Activated T-cell treated with anti-CD3 and anti-CD28 coated beads for 4 hours (primary cell): ENCODE measurements around the gene PIK3R2.
A peak's percentile ranks its signal among the peaks of the same experiment; 100 is the strongest.
"Not testable (repeated sequence)": the region's sequence is repeated elsewhere in the genome, so short reads cannot be mapped to it uniquely, and the experiment has no call there.

Experiments used
- DNase-seq: peaks from one replicate; pipeline ENCODE4 v3.0.0-alpha.2; 2020

PIK3R2 gene

DNA sequence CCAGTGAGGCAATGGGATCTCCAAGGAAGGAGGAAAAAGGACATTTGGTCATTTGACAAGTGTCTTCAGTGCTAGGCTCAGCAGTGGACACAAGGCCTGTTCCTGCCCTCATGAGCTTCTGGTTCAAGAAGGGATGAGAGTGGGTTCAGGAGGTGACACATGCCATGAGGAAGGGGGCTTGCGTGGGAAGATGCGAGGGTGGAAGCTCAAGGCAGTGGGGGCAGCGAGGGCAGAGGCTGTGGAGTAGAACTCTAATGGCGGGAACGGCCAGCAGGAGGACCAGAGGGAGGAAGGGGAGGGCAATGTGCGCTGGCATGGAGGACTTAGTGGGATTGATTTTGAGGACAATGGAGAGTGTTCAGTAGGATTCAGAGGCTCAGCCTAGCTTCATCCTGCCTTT, 3.3 kb downstream of the PIK3R2 start:
- DNase-seq: no peak

DNA sequence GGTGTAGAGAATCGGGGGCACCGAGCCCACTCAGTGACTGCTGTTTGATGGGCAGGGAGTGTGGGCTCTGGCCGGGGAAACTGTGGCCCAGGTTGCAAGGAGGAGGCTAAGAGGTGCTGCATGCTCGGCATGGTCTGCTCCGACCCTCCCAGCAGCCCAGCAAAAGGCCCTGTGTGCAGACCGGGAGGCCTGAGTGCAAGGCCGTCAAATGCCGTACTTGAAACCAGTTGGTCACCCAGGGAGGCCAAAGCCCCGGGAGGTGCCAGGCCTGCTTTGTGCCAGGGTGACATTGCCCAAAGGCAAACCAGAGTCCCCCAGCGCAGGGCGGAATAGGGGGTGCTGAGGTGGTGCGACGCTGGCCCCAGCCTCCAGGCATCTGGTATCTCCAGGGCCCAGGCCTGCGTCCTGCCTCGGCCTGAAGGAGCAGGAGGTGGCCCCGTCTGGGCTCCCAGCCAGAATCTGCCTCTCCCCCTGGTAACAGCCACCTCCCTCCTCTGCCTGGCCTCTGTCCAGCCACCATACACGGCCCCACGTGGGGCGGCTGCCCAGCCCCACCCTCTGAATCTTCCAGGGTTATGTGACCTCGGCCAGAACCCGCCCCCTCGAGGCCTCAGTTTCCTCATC, 4.0 kb downstream of the PIK3R2 start:
- DNase-seq: no peak

DNA sequence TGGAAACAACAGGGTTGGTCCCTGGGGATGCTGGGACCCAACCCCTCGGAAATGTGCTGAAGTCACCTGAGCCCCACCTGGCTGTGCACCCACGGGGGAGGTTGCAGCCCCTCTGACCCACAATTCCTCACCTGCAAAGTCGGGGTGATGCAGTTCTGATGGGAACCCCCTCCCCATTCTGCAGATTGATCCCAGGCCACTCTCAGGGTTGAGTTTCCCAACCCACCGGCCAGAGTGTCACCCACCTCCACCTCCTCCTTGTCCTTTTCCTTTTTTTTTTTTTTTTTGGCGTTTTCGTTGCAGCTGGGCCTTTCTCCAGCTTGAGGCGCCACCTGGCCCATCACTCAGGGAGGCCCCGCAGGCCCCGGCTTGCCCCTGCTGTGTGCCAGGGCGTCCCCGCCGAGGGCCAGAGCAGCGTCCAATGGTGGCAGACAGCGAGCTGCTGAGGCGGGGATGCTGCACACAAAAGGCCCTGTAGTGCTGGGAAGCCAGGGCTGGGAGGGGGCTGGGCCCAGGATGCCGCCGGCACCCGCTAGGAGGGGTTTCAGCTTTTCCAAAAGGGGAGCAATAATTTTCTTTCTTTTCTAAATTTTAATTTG, 4.6 kb downstream of the PIK3R2 start:
- DNase-seq: no peak

DNA sequence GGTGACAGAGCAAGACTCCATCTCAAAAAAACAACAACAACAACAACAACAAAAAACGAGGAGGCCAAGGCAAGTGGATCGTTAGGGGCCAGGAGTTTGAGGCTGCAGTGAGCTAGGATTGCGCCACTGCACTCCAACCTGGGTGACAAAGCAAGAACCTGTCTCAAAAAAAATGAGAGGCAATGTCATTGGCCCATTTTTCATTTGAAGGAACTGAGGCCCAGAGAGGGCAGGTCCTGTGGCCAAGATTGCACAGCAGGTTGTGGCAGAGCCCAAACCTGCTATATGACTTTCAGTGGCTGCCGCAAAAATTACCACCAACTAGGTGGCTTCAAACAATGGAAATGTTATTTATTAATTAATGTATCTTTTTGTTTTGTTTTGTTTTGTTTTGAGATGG, 5.5 kb downstream of the PIK3R2 start:
- no peak for DNase-seq

DNA sequence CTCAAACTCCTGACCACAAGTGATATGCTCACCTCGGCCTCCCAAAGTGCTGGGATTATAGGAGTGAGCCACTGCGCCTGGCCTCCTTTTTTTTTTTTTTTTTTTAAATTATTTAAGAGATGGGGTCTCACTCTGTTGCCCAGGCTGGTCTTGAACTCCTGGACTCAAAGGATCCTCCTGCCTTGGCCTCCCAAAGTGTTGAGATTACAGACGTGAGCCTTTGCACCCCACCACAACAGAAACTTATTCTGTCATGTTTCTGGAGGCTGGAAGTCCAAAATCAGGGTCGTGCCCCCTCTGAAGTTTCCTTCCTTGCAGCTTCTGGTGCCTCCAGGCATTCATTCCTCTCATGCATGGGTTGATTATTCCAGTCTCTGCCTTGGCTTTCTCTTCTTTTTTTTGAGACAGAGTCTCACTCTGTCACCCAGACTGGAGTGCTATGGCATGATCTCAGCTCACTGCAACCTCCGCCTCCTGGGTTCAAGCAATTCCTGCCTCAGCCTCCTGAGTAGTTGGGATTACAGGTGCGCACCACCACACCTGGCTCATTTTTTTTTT, 6.2 kb downstream of the PIK3R2 start:
- DNase-seq: not testable (repeated sequence)

DNA sequence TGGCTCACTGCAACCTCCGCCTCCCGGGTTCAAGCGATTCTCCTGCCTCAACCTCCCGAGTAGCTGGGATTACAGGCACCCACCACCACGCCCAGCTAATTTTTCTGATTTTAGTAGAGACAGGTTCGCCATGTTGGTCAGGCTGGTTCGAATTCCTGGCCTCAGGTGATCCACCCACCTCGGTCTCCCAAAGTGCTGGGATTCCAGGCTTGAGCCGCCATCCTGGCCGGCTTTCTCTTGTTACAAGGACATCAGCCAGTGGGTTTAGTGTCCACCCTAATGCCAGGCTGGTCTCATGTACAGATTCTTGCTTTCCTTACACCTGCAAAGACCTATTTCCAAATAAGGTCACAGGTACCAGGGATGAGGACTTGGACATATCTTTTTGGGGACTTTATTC, 6.8 kb downstream of the PIK3R2 start:
- no peak for DNase-seq

DNA sequence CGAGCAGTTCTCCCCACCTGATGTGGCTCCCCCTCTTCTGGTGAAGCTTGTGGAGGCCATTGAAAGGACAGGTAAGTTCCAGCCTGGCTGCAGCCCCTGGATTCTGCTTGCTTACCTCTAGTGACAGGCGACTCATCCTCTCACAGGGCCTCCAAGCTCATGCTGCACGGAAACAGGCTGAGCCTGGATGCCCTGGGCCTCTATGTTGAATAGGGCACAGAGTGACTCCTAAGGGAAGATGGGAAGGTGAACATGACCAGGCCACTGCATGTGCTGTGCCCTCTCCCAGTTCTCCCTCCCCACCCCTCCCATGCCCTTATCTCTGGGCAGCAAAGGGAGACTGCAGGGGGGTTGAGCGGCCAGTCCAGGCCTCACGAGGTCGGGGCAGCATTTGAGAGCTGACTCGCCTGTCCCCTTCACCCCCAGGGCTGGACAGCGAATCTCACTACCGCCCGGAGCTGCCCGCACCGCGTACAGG, 7.6 kb downstream of the PIK3R2 start:
- DNase-seq: no peak

DNA sequence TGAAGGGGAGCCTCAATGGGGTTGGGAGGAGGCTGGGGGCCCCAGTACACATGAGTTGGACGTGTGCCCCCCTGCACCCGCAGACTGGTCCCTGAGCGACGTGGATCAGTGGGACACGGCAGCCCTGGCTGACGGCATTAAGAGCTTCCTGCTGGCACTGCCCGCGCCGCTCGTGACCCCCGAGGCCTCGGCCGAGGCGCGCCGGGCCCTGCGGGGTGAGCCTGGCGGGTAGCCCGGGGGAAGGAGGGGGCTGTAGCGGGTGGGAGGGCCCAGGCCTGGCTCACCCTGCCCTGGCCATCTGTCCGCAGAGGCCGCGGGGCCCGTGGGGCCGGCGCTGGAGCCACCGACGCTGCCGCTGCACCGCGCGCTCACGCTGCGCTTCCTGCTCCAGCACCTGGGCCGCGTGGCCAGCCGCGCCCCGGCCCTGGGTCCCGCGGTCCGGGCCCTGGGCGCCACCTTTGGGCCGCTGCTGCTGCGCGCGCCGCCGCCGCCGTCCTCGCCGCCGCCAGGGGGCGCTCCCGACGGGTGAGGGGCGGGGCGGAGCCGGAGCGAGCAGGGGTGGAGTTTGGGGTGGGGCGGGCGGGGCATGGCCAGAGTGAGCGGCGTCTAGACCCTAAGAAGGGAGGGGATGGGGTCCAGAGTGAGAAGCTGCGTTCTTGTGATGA, 8.1 kb downstream of the PIK3R2 start:
- DNase-seq: peak; percentile 75

DNA sequence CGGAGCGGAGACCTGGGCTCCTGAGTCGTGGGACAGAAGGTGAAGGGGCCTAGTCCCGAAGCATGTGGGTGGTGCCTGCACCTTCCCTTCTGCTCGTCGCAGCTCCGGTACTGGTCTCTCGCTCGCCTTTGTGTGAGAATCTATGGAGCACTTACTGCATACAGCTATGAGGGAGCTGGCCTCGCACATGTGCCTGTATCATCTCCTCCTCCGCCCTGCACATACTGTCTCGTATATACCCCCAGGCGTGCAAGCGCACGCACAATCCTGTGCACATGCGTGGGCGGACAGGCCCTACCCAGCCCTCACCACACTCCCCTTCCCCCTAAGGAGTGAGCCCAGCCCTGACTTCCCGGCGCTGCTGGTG, 8.7 kb downstream of the PIK3R2 start:
- DNase-seq: no peak

DNA sequence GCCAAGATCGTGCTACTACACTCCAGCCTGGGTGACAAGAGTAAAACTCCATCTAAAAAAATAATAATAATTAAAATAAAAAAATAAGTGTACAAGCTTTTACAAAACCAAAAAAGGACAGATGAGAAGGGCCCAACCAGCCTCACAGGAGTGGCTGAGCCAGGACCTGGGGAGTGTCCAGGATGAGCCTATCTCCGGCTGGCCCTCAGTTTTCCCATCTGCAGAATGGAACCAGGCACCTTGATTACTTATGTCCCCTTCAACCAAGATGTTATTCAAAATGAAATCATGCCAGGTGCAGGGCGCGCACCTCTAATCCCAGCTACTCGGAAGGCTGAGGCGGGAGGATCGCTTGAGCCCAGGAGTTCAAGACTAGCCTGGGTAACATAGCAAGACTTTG, 11.1 kb downstream of the PIK3R2 start:
- DNase-seq: no peak

DNA sequence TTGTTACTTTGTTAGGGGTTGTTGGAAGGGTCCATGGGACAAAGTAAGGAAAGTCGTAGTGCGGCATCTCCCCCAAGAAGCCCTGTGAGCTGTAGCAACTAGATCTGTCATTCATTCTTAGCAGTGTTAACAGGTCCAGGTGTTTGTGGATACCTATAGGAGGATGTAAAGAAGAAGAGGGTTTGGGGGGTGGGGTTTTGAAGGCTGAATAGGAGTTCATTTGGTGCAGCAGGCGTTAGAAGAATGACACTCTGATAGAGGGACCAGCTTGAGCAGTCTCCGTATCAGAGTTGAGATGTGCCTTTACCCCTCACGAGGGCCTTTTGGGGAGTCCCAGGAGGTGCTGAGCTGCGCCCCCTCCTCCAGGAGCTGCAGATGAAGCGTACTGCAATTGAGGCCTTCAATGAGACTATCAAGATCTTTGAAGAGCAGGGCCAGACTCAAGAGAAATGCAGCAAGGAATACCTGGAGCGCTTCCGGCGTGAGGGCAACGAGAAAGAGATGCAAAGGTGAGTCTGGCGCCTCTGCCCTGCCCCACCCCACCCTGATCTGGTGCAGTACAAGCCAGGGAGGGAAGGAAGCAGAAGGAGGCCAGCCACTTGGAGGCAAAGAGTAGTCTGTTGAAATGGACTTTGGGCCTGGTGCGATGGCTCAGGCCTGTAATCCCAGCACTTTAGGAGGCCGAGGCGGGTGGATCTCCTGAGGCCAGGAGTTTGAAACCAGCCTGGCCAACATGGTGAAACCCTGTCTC, 13.0 kb downstream of the PIK3R2 start:
- DNase-seq: no peak

DNA sequence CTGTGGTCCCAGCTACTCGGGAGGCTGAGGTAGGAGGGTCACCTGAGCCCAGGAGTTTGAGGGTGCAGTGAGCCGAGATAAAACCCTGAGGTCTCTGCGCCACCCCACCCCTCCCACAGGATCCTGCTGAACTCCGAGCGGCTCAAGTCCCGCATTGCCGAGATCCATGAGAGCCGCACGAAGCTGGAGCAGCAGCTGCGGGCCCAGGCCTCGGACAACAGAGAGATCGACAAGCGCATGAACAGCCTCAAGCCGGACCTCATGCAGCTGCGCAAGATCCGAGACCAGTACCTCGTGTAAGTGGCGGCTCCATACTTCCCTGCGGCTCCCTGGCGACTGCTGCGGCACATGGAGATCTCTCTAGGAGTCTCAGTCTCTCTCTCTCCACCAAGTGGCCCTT, 14.0 kb downstream of the PIK3R2 start:
- DNase-seq: no peak

DNA sequence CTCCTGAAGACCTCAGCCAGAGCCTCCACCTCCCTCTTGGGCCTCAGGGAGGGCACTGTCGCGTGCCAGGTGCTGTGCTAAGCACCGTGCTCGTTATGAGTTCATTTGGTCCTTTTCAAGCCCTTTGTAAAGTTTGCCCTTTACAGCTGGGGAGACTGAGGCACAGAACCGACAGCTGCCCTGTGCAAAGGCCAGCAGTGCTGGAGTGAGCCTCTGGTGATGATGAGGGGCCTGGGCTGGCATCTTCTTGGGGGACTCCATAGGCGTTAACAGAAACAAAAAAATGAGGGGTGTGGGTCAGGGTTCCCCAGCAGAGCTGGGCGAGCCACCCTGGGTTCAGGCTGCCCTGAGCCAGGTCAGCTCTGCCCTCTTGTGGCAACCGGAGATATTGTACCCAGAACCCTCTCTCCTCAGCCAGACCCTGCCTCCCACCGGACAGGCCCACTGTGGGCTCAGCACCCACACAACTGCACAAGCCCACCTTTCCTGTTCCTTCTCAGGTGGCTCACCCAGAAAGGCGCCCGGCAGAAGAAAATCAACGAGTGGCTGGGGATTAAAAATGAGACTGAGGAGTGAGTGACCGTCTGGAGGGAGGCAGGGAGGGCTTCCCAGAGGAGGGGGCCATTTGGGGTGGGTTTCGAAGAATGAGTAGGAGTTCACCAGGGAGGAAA, 15.1 kb downstream of the PIK3R2 start:
- DNase-seq: peak; percentile 54

DNA sequence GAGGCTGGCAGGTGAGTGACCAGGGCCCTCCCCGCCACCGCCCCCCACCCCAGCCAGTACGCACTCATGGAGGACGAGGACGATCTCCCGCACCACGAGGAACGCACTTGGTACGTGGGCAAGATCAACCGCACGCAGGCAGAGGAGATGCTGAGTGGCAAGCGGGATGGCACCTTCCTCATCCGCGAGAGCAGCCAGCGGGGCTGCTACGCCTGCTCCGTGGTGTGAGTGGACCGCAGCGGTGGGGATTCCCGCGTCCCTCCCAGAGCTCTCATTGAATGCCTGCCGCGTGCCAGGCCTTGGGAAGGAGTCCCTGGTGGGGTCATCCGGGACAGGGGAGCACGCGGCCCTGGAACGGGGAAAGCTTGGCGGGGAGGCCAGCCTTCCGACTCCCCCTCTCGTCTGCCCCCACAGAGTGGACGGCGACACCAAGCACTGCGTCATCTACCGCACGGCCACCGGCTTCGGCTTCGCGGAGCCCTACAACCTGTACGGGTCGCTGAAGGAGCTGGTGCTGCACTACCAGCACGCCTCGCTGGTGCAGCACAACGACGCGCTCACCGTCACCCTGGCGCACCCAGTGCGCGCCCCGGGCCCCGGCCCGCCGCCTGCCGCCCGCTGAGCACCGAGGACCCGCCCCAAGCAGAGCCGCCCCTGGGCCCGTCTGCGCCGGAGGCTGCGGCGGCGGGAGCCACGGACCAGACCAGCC, 15.9 kb downstream of the PIK3R2 start:
- no peak for DNase-seq

DNA sequence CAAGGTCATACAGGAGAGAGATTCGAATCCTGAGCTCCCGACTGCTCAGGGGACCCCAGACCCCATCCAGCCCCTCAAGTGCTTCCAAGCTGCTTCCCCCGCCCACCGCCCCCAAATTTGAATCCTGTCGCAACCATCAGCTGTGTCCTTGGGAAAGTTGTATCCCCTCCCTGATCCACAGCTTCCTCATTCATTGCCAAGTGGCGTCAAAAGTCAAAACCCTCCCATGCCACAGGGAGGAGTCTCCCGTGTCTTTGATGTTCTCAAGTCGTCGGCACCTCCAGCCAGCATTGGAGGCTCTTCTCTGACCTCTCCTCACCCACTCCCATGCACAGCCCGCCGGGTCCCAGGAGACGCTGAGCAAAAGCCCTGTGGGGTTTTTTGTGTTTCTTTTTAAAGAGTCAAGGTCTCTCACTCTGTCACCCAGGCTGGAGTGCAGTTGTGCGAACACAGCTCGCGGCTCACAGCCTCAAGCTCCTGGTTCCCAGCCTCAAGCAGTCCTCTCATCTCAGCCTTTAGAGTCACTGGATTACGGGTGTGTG, 17.8 kb downstream of the PIK3R2 start:
- DNase-seq: no peak

DNA sequence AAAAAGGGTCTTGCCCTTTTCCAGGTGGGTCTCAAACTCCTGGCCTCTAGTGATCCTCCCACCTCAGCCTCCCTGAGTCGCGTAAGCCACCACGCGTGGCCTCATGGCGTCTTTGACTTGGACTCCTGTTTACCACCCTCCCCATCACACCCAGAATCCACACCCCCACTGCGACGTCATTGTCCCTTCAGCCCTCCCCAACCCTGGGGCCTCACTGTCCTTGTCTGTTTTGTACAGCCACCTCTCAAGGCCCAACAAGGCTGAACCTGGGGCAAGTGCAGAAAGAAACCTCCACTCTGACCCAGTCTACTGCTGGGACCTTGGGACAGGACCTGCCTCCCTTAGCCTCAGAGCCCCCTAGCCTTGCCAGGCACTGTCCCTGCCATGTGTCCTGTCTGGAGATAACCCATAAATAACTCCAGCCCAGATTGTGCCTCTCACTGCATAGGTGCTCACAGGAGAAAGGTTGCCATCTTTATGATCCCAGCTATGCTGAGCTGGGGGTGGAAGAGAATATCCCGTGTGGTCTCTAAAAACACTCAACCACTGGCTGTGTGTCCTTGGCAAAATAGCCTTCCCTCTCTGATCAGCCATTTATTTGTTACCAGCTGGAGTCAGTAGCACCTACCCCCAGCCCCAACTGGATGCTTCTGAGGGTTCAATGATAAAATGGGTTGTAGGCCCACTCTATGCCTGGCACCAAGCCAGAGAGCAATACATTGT, 18.8 kb downstream of the PIK3R2 start:
- no peak for DNase-seq

DNA sequence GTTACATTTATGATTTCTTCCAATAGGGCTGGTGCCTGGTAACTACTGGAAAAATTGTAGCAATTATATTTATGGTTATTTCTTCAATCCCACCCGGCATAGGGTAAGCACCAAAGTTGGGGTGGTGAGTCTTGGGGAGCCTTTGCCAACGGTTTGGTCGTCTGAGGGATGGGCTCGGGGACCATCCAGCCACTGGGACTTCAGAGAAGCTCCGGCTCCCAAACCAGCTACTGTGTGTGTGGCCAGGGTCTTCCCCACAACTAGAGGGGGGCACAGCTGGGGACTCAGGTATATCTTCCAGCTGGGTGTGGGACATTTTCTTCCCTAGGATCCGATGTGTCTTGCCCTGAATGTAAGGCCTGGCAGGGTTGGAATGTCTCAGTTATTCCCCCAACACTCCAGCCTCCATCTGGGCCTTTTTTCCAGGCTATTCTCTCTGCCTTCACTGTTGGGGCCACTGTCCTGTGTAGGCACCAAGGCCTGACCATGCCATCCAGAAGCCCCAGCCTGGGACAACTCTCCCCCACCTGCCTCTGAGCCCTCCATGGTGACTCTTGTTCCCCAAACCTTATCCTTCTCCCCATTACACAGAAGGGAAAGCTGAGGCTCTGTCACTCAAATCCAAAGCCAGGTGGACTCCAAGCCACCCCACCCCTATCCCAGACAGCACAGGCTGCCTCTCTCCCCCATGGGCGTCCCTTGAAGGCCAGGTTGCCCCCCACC, 19.5 kb downstream of the PIK3R2 start:
- DNase-seq: no peak

DNA sequence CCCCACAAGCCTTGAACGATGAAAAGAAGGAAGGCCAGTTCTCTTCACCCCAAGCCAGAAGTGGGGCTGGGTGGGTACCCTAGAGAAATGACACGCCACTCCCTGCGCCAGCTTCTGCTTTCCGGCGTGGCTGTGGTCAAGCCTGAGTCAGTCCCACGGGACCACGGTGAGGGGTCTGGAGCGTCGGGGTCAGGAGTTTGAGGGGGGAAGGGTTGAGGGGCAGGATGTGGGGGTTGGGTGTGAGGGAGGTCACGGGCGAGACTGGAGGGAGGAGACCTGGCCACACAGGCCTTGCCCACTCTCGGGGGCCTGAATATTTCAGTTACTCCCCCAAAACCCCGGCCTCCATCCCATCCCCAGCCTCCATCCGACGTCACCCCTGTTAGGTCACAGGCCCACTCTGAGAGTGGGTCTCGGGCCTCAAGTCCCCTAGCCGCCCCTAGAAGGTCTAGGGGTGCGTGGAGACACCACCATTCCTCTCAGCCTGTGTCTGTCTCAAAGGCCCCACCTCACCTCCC, 20.1 kb downstream of the PIK3R2 start:
- no peak for DNase-seq

DNA sequence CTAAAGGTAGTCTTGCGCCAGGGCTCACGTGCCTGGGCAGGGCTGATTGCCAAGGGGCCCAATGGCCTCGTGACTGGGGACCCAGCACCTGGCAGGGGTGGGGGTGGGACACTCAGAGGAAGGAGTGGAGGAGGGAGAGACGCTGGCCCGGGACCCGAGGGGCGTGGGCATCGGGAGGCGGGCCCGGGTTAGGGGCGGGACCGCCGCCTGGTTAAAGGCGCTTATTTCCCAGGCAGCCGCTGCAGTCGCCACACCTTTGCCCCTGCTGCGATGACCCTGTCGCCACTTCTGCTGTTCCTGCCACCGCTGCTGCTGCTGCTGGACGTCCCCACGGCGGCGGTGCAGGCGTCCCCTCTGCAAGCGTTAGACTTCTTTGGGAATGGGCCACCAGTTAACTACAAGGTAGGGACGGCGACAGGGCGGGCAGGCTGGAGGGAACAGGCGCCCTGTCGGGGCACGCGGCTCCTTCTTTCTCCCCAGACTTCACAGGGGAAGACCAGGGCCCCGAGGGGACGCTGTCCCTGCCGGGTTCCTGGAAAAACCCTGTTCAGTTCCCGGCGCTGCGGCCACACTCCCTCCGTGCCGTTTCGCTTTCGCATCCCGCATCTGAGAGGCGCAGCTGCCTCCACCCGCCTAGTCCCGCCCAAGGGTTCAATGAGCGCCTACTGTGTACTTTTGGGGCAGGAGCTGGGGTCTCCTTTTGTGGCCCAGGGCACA, 20.8 kb downstream of the PIK3R2 start, which contains the start of gene IFI30:
Gene IFI30 (plus strand): TSS at position 242 of the 717 bp plus-strand sequence. CDS start 29 bp downstream, at position 271.
- DNase-seq: peak; percentile 49
